G401.6 (cell line): ENCODE measurements around the gene KRT39.
A peak's percentile ranks its signal among the peaks of the same experiment; 100 is the strongest.
"Not testable (repeated sequence)": the region's sequence is repeated elsewhere in the genome, so short reads cannot be mapped to it uniquely, and the experiment has no call there.

Source experiments
- FAIRE-seq: peaks from 2 replicates; lab custom pipeline; 2012; peaks lifted over from hg19 to GRCh38; lab: Jason Lieb, UNC

The KRT39 gene

DNA sequence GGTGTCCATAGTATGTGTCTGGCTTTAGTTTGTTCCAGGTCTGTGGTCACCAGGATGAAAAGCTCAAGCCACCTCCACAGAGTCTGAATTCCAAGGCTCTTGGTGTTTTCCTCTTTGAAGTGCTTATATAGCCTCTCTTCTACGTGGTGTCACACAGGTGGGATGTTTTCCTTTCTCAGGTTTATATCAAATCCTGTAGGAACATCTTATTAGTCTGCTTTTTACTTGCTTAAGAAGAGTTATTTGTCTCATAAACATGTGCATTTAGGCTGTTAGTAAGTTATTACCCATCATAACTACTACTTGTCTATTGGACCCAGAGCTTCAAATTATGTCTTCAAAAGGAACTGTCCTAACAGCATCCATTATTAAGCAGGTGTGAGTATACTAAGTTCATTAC lies at the start of gene KRT39:
Gene KRT39, minus strand, starts transcription at position 101 of the 400 bp plus-strand sequence. Its CDS starts 92 bp downstream, at position 9.
- no peak for FAIRE-seq

DNA sequence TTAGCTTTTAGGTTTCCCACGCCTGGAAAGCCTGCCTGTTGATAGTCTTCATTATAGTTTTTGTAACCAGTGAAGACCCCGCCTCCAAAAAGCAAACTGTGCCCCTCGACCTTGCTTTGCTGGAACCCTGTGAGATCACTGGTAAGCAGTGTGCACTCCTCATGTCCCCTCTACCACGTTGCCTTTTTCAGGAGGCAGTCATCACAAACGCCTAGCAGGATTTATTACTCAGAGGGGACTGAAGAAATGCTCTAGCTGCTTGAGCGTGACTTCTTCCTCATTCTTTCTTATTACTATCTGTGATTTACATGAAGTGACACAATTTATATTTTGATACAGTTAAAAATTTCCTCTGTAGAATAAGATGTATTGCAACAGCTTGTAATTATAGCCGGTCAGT lies 48.7 kb upstream of the KRT39 start:
- no peak for FAIRE-seq

DNA sequence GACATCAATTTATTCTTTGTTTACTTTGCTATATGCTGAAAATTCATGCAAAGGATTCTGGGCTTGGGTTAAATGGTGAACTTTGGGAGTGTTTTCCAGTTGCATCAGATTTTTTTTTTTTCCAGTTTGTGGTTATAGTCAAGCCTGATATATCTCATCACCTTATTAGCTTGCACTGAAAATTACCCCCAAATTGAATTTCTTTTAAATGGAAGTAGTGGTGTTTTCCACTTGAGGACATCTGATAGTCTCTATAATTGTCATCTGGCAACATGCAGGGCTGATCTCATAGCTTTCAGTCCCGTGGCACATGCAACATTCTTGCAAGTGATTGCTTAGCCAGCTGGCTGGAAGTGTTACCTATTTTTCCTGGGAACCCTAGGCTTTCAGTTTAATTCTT lies 46.9 kb upstream of the KRT39 start:
- FAIRE-seq = no peak

DNA sequence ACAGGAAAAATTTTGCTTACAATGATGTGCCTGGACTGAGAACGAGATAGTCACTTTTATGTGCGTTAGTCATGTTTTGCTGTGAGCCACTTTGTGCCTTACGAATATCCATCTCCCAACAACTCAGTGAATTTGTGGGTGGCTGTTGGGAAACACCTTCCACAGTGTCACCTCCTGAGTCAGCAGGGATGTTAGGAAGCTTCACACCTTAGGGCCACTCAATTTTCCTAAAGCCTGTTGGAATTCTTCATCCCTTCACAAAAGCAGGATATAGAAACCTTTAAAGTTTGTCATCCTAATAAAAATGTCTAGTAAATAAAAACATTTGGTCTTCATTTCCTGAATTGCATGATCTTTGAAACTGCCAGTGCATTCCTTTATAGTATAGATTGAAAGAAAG lies 46.4 kb upstream of the KRT39 start:
- peak; percentile 64 for FAIRE-seq

DNA sequence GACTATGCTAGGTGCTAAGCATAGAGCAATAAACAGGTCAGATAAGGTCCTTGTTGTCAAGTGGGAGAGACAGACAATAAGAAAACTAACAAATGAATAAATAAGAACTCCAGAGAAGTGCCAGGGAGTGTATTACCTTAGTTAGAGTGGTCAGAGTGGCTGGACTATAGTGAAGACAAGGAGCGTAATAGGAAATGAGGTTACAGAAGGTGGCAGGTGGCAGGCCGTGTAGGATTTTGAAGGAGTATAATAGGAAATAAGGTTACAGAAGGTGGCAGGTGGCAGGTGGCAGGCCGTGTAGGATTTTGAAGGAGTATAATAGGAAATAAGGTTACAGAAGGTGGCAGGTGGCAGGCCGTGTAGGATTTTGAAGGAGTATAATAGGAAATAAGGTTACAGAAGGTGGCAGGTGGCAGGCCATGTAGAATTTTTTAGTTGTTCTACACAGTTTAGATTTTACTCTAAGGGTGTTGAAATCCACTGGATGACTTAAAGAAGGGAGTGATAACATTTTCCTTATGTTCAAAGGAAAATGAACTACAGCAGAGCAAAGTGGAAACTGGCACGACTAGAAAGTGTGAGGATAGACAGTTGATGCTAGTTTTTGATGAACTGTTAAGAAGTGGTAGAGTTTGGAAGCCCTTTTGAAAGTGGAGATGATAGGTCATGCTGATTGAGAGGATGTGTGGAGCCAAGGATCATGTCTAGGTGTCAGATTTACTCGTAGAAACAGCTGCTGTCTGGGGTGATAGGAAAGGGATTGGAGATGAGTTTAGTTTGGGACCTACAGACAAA lies 45.8 kb upstream of the KRT39 start:
- no peak for FAIRE-seq

DNA sequence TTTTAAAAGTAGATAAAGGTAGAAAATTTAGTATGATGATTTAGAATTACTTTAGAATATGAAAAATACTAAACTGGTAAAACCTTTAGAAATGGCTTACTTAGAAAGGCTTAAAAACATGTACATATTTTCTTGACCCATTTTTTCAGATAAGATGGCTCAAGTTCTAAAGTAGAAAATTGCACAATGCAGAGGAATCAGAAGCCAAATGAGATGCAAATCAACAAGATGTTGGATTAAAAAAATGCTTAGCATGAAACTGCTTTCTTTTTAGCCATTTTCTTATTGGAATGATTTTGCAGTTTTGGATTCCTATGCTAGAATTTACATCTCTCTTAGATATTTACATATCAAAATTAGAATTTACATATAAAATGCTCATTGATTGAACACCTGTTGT lies 43.7 kb upstream of the KRT39 start:
- no peak for FAIRE-seq

DNA sequence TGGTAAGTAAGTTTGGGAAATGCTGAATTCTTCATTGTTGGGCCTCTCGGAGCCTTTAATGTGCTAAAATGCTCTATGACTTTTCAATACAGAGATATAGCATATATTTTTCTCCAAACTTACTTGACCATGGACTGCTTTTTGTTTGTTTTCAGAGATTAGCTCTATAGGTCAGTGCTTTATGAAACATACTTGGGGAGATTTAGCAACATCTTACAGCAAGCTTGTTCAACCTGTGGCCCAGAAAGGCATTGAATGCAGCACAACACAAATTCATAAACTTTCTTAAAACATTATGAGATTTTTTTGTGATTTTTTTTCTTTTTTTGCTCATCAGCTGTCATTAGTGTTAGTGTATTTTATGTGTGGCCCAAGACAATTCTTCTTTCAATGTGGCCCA lies 43.2 kb upstream of the KRT39 start:
- no peak for FAIRE-seq

DNA sequence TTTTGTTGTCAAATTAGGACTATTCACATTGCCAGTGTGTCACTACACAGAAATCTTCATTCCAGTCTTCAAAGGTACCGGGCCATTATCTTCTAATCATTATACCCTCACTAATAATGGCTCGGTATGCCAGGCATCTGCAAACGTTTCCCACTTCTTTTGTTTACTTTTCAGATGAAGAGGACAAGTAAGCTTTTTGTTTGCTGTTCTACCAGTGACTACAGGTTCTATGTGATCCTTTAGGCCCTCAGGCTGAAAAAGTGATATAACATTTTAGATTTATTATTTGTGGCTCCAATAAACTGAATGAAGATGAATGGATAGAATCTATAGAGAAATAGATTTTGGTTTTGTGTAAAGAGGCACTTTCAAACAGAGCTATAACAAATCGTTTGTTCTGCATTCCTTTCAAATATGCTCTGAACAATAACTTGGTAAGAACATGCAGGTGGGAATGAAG lies 42.6 kb upstream of the KRT39 start:
- no peak for FAIRE-seq

DNA sequence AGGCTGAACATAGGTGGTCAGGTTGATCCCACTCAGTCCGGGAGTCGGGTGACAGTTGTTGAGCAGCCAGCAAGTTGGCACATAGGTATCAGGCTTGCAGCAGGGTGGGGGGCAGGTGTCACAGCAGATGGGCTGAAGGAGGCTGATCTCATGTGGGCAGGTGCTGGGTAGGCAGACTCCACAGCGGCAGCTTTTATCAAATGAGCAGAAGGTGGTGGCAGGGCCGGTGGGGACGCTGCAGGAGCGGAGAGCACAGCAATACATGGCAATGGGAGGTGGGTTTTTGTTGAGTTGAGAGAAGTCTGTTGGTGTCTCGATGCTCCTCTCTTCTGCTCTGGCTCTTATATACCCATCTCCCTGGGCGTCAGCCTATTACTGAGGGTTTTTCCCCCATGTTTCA lies 42.1 kb upstream of the KRT39 start, which contains the start of gene KRTAP3-1:
Gene KRTAP3-1, minus strand, starts transcription at position 318 of the 400 bp plus-strand sequence. Its CDS starts 54 bp downstream, at position 264.
- FAIRE-seq = no peak

DNA sequence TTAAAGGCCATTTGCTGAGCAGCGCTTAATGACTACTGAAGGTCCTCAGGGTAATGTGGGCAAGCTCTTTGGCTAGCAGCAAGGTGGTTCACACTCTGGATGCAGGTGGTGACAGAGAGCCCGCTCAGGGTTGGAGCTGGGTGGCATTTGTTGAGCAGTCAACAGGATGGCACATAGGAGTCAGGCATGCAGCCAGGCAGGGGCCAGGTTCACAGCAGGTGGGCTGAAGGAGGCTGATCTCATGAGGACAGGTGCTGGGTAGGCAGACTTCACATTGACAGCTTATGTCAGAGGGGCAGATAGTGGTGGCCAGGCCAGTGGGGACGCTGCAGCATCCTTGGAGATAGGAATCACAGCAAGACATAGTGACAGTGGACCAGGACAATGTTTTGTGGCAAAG lies 37.6 kb upstream of the KRT39 start:
- FAIRE-seq = no peak

DNA sequence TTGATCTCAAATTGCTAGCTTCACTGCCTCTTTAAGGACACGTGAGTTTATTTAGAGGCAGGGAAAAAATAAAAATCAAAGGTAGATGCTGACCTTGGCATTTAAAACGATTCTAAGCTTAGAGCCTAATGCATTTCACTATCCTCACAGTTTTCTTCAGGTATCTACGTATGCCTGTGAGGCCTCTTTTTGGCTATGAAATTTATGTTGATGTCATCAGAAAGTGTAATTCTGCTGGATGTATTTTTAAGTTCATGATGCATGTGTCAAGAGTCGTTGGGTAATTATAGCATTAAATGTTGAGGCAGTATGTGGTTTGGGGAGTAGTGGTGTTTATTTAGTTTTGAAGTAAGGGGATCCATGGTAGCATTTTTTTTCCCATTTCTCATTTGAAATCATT lies 37.2 kb upstream of the KRT39 start:
- no peak for FAIRE-seq

DNA sequence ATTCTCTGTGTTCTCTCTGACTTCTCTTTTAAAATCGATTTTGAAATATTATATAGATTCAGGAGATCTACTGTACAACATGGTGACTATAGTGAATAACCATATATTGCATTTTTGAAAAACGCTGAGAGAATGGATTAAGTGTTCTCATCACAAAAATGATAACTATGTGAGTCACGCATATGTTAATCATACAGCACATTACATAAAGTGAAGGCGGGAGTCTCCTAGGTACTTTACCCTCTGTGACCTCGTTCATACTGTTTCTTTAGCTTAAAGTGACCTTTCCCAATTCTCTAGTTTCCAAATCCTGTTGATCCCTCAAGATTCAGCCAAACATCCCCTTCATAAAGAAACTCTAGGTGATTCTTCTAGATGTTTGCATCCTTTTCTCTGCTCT lies 36.1 kb upstream of the KRT39 start:
- FAIRE-seq = no peak

DNA sequence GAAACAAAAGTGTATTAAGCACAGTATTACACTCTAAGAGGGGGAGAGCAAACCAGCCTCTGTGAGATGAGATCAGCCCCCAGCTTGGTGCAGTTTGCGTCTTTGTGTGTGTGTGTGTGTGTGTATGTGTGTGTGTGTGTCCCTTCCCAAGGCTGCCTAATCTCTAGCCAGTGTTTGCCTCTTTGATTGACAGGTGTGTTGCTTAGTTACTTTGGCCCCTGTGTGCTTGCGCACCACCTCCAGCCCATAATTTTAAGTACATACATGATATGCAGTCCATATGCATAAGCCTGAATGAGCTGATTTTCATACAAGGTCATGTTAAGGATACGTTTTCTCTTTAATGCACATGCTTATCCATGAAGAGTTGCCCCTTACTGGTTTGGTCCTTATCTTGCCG lies 35.0 kb upstream of the KRT39 start:
- no peak for FAIRE-seq

DNA sequence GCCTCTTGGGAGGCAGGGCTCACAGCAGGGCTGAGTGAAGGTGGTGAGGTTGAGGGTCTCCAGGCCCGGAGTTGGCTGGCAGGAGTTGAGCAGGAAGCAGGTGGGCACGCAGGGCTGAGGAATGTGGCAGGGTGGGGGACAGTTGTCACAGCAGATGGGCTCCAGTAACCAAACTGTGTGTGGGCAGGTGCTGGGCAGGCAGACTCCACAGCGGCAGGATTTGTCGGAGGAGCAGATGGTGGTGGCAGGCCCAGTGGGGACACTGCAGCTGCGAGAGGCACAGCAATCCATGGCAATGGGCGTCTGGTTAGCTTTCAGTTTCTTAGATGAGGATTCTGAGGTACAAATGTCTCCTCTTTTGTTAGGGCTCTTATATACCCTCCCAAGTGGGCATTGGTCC lies 32.8 kb upstream of the KRT39 start, which contains the start of gene KRTAP3-2:
Gene KRTAP3-2, minus strand, starts transcription at position 344 of the 400 bp plus-strand sequence. Its CDS starts 53 bp downstream, at position 291.
- FAIRE-seq = not testable (repeated sequence)

DNA sequence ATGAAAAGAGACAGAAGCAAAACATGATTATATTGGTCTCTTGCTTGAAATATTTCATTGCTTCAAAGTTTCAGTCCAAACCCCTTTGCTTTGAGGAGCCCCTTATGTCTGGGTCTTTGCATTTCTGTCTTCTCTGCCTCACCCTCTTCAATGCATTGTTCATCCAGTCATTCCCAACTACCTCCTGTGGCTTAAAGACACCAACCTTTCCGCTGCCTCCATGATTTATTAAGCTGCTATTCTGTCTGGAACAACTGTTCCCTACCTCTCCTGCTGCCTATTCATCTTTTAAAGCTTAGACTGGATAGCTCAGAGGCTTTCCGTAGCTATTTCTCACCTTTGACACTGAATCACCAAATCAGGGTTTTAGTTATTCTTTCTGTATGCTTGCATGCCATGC lies 30.6 kb upstream of the KRT39 start:
- FAIRE-seq = no peak

DNA sequence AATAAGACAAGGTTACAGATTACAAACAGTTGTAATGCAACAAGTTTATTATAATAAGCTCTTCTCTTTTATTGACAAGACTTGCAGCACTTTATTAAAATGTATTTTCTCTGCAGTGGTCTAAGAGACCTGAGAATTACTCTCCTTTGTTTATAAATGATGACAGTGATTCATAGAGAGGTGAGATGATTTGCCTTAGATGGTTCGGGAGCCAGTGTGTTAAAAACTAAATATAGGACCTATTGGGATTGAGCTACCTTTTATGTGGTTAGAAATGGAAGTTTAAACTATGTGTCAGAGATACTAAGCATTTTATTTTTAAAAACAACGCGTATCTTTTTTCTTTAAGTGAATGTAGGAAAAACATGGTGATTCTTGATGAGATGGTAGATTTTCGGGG lies 30.1 kb upstream of the KRT39 start:
- no peak for FAIRE-seq

DNA sequence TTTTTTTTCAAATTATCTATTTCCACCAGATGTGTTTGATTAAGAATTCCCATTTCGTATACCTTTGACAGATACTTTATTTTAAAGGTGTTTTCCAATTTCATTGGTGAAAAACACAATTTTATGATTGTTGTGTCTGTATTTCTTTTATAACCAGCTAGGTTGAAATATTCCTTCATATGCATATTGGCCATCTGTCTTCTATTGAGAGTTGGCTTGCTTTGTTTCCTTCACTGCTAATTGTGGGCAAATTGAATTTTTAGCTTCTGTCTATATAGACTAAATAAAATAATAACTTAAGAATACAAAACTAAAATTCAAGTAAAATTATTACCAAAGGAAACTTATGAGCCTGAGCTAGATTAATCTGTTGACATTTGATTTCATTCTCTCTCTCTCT lies 28.4 kb upstream of the KRT39 start:
- no peak for FAIRE-seq

DNA sequence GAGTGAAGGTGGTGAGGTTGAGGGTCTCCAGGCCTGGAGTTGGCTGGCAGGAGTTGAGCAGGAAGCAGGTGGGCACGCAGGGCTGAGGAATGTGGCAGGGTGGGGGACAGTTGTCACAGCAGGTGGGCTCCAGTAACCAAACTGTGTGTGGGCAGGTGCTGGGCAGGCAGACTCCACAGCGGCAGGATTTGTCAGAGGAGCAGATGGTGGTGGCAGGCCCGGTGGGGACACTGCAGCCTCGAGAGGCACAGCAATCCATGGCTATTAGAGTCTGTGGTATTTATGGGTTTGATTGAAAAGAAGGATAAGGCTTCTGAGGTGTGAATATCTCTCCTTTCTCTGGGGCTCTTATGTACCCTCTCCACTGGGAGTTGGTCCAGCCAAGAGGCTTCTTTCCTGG lies 27.1 kb upstream of the KRT39 start, which contains the start of gene KRTAP3-3:
Gene KRTAP3-3, minus strand, starts transcription at position 326 of the 400 bp plus-strand sequence. Its CDS starts 67 bp downstream, at position 259.
- no peak for FAIRE-seq

DNA sequence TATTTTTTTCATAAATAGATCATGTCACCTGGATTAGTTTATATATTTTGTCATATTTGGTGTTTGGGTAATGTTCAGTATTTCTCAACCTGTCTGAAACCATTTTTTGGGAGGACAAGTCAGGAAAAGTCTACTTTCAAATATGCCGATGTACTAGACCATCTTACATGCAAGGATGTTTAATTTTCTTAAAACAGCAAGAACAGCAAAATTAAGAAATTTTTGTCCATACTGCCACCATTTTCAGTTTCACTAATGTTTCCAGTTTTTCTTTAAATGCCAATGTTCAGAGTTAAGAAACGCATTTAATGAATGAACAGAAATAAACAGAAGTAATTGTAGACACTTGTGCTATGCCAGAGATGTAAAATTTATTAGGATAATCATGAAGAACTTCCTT lies 26.3 kb upstream of the KRT39 start:
- FAIRE-seq = no peak

DNA sequence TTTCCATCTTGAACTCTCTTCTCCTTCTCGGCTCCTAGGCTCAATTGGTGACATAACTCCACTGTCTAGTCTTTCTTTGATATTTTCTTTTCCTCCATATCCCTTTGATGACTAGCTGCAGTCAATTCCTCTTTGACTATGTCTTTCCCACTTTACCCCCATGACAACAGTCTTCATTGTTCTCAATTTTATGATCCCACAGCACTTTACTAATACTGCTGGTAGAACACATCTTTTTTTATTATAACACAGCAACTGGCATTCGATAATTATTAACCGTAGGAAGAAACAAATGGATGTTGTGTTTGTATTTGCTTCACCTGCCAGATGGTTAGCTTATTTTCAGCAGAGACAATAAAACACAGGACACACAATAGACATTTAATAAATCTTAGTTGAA lies 25.9 kb upstream of the KRT39 start:
- FAIRE-seq = no peak

DNA sequence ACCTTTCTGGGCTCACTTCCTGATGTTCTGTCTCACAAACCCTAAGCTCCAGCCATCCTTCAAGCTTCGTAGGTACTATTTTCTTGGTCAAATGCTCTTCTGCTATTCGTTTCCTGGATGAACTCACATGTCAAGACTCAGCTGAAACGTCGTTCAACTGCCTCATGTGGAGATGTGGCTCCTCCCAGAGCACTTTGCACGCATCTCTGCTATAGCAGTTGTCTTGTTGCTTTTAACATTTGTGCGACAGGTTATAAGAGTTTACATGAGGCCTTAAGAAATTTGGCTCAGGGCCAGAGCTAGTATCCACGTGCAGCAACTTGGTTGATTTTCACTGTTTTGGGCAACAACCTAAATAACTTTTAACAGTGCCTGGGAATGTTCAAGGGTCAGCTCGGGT lies 20.2 kb upstream of the KRT39 start:
- FAIRE-seq = no peak

DNA sequence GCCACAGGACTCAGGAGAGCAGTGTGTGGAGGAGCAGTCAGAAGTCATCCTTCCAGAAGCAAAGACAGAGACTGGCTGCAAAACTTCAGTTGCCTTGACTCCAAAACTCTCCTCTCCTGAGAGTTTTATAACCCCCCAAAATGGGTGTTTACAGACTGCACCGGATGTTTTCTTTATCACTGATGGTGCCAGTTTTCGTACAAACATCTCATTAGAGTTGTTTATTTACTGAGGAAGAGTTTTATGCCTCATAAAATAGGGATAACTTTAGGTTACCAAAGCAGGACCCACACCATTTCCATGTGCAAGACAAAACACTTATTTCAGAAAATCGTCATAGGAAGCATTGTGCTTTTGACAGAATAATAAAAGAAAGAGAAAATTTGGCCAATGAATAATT lies 17.5 kb upstream of the KRT39 start, which contains the start of gene KRT40:
Gene KRT40, minus strand, starts transcription at position 101 of the 400 bp plus-strand sequence. Its CDS starts 53 bp downstream, at position 48.
- no peak for FAIRE-seq

DNA sequence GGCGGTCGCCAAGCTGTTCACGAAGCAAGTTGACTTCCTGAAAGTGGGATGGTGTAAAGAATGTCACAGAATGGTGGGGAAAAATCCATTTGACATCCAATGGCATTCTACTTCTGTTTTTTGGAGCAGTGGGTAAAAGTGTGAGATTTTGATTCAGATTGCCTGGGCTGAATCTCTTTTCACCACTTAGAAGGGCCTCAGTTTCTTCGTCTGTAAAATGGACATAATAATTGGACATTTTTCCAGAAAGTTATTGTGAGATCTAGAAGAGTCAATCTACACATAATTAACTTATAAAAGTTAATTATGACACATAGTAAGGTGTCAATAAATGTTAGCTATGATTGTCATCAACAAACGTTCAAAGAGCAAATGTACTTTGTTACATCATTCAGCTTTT lies 14.4 kb upstream of the KRT39 start:
- FAIRE-seq = no peak

DNA sequence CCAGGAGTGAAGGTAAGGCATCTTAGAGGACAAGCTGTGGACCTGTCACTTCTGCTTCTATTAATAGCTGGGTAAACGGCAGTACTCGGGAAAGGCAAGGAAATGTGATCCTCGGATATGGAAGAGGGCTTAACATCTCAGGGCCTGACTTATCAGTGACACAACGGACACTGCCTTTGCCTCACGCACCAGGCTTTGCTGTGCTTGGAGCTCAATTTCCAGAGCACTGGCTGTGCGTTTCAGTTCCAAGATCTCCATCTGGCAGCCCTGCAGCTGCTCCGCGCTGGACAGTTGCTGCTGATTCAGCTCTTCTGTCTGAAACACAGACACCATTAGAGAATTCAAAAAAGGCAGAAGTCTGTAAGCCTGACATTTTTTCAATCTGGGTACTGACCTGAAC lies 13.8 kb upstream of the KRT39 start:
- no peak for FAIRE-seq
